ENCODE measurements around the gene CHCHD3.

GRCh38 chr7:132799081-132799413, 282.8 kb downstream of the CHCHD3 start:
- no peak for TF ChIP-seq CTCF (conservative IDR thresholded peaks at IDR 0.05 in 1 of 2, IDR thresholded peaks at IDR 0.05 in 1 of 2; ENCODE audit: low read depth in 1 of 2, low read length in 2 of 2)
- TF ChIP-seq EZH2 (IDR thresholded peaks at IDR 0.05; ENCODE audit: low read length, missing control alignments): no peak
